T47D (cell line): ENCODE data around the gene TSC22D1.
"Not testable (repeated sequence)": the region's sequence is repeated elsewhere in the genome, so short reads cannot be mapped to it uniquely, and the experiment has no call there.

Source experiments
- DNase-seq, 2 experiments: peaks; one replicate each; pipeline versions ENCODE4 v3.0.0 to v3.0.0-alpha.2; 2011 to 2012; ENCODE audit warnings: low read depth in 1 of 2, low spot score in 1 of 2
- JUND ChIP-seq: IDR thresholded peaks from 2 replicates; pipeline ENCODE4 v1.6.1; 2012; ENCODE audit warnings: low read depth
- in situ Hi-C: cut with HindIII; loops from 2 replicates; pipeline ENCODE4 v1.10.0; 2016; ENCODE audit warnings: low sequenced_read_pairs, low pct_unique_long_range_greater_than_20kb

TSC22D1 gene

GRCh38 chr13:44591316-44591715 lies 15.2 kb upstream of the TSC22D1 start:
- in situ Hi-C loops, result no loop called here
- no peak for DNase-seq
- no peak for TF ChIP-seq JUND

GRCh38 chr13:44583137-44583536 lies 7.0 kb upstream of the TSC22D1 start:
- DNase-seq, result no peak
- TF ChIP-seq JUND, result no peak
- in situ Hi-C loops, result no loop called here

- no peak for TF ChIP-seq JUND
- DNase-seq, result peak; percentile 11 to 33
- in situ Hi-C loops, result no loop called here
Measured at GRCh38 chr13:44578067-44578400, 1.9 kb upstream of the TSC22D1 start.

GRCh38 chr13:44577236-44578066 lies 1.3 kb upstream of the TSC22D1 start:
- in situ Hi-C loops, result no loop called here
- TF ChIP-seq JUND, result no peak
- peak; percentile 66 to 95 for DNase-seq

- in situ Hi-C loops, result no loop called here
- TF ChIP-seq JUND, result no peak
- peak in 1 of 2 experiments; percentile 9 for DNase-seq
Measured at GRCh38 chr13:44576351-44577235, 463 bp upstream of the TSC22D1 start.

- TF ChIP-seq JUND, result no peak
- no peak for DNase-seq
- in situ Hi-C loops, result no loop called here
Measured at GRCh38 chr13:44575035-44575434, 1.1 kb downstream of the TSC22D1 start.

- in situ Hi-C loops, result no loop called here
- no peak for DNase-seq
- no peak for TF ChIP-seq JUND
Measured at GRCh38 chr13:44574466-44574855, 1.7 kb downstream of the TSC22D1 start.

GRCh38 chr13:44573790-44574465 lies 2.2 kb downstream of the TSC22D1 start:
- TF ChIP-seq JUND, result no peak
- peak in 1 of 2 experiments; percentile 57 for DNase-seq
- in situ Hi-C loops, result no loop called here

- in situ Hi-C loops, result no loop called here
- TF ChIP-seq JUND, result no peak
- no peak for DNase-seq
Measured at GRCh38 chr13:44573071-44573470, 3.1 kb downstream of the TSC22D1 start.

- in situ Hi-C loops, result no loop called here
- no peak for TF ChIP-seq JUND
- no peak for DNase-seq
Measured at GRCh38 chr13:44566601-44567000, 9.5 kb downstream of the TSC22D1 start.

GRCh38 chr13:44565881-44566280 lies 10.2 kb downstream of the TSC22D1 start:
- no peak for DNase-seq
- in situ Hi-C loops, result no loop called here
- TF ChIP-seq JUND, result no peak

- no peak for DNase-seq
- no peak for TF ChIP-seq JUND
- in situ Hi-C loops, result no loop called here
Measured at GRCh38 chr13:44564936-44565335, 11.2 kb downstream of the TSC22D1 start.

GRCh38 chr13:44562853-44563252 lies 13.3 kb downstream of the TSC22D1 start:
- DNase-seq, in situ Hi-C loops: not testable (repeated sequence)
